B cell (primary cell): ENCODE data around the gene ARHGAP9. TPM values are rescaled to one million over a fixed set of nuclear protein-coding genes. Genes with fewer than 3 reads are reported as not detected.

Source experiments
- ATAC-seq: fragments of 200-7000 bp; cut with Tn5 transposase; one replicate; pipeline ENCODE4 v1.10.0; 2021; ENCODE audit warnings: low read depth, mild to moderate bottlenecking, moderate number of reproducible peaks, moderate library complexity
- CTCF ChIA-PET: fragments of 350-600 bp; sonication (Branson Sonifier 250); formaldehyde crosslinking; loops from one replicate; lab custom pipeline; 2021; ENCODE audit warnings: antibody characterized with exemption, inconsistent platforms; lab: Charles Lee
- POLR2A ChIA-PET: fragments of 350-600 bp; sonication (Branson Sonifier 250); formaldehyde crosslinking; loops from one replicate; lab custom pipeline; 2021; ENCODE audit warnings: antibody characterized with exemption; lab: Charles Lee
- DNase-seq: peaks from one replicate; pipeline ENCODE4 v3.0.0; 2013
- H2AFZ ChIP-seq: 2 replicates; pipeline ENCODE4 v1.6.1; 2012; ENCODE audit warnings: mild to moderate bottlenecking, low read depth, low read length; ENCODE audit not compliant: insufficient read depth, poor library complexity, severe bottlenecking
- H3K27ac ChIP-seq, 2 donors: 1 replicate in 1 of 2; 2 replicates in 1 of 2; pipeline ENCODE4 v1.5.1; 2012 to 2013; ENCODE audit warnings: low read length in 2 of 2, mild to moderate bottlenecking in 2 of 2, moderate library complexity in 1 of 2
- H3K27me3 ChIP-seq, 4 experiments: fragments of 200-600 bp in 1 of 4; sonication (generic) in 1 of 4; replicated peaks in 1 of 4; 1 replicate in 2 of 4; 2 replicates in 2 of 4; pipeline versions ENCODE4 v1.6.1 to v1.7.0; 2013 to 2016; ENCODE audit warnings: low read length in 3 of 4, mild to moderate bottlenecking in 2 of 4, mixed read lengths in 1 of 4, moderate library complexity in 1 of 4; ENCODE audit not compliant: insufficient read depth in 4 of 4, control insufficient read depth in 3 of 4; ENCODE audit errors: control extremely low read depth in 1 of 4
- H3K36me3 ChIP-seq, 2 experiments: replicated peaks in 1 of 2; 1 replicate in 1 of 2; 2 replicates in 1 of 2; pipeline versions ENCODE4 v1.6.1 to v1.7.1; 2013; ENCODE audit warnings: low read length in 1 of 2; ENCODE audit not compliant: insufficient read depth in 2 of 2, control insufficient read depth in 1 of 2; ENCODE audit errors: control extremely low read depth in 1 of 2, extremely low read depth in 1 of 2
- H3K4me1 ChIP-seq, 2 donors: fragments of 200-600 bp in 1 of 2; sonication (generic) in 1 of 2; 1 replicate in 1 of 2; 2 replicates in 1 of 2; pipeline versions ENCODE4 v1.5.1 to v1.6.1; 2013 to 2017; ENCODE audit warnings: low read length in 2 of 2; ENCODE audit not compliant: control insufficient read depth in 2 of 2, insufficient read depth in 2 of 2
- H3K4me2 ChIP-seq: replicated peaks from 2 replicates; pipeline ENCODE3; 2012; ENCODE audit warnings: mild to moderate bottlenecking, low read depth, low read length; ENCODE audit not compliant: poor library complexity, severe bottlenecking
- H3K4me3 ChIP-seq, 5 experiments: fragments of 200-600 bp in 1 of 5; sonication (generic) in 1 of 5; 1 replicate in 3 of 5; 2 replicates in 2 of 5; pipeline versions ENCODE4 v1.5.1 to v1.7.0; 2011 to 2016; ENCODE audit warnings: low read length in 4 of 5, mild to moderate bottlenecking in 4 of 5, low read depth in 2 of 5, control low read depth in 1 of 5, moderate library complexity in 1 of 5; ENCODE audit not compliant: insufficient read depth in 1 of 5; ENCODE audit errors: control extremely low read depth in 1 of 5, extremely low read depth in 1 of 5
- H3K79me2 ChIP-seq: fragments of 200-600 bp; sonication (generic); one replicate; pipeline ENCODE4 v1.6.0; 2016; ENCODE audit warnings: low read length; ENCODE audit not compliant: control insufficient read depth, insufficient read depth
- H3K9ac ChIP-seq: fragments of 200-600 bp; sonication (generic); 2 replicates; pipeline ENCODE4 v1.6.1; 2017; ENCODE audit warnings: mild to moderate bottlenecking, low read length, moderate library complexity
- H3K9me3 ChIP-seq, 3 donors: one replicate each; pipeline versions ENCODE4 v1.6.1 to v1.7.1; 2013; ENCODE audit warnings: low read length in 2 of 3; ENCODE audit not compliant: control insufficient read depth in 2 of 3, insufficient read depth in 1 of 3; ENCODE audit errors: control extremely low read depth in 1 of 3
- H4K20me1 ChIP-seq: 2 replicates; pipeline ENCODE4 v1.6.0; 2012; ENCODE audit warnings: mild to moderate bottlenecking, low read length; ENCODE audit not compliant: insufficient read depth, control insufficient read depth, poor library complexity, severe bottlenecking
- H3K27ac Mint-ChIP-seq: one replicate; pipeline ENCODE4 v1.8.0; 2021; ENCODE audit warnings: mixed read lengths
- H3K27me3 Mint-ChIP-seq: one replicate; pipeline ENCODE4 v1.8.0; 2021; ENCODE audit warnings: mixed read lengths
- H3K4me1 Mint-ChIP-seq: one replicate; pipeline ENCODE4 v1.8.0; 2021; ENCODE audit warnings: mixed read lengths
- H3K4me3 Mint-ChIP-seq: one replicate; pipeline ENCODE4 v1.8.0; 2021; ENCODE audit warnings: mixed read lengths
- H3K9me3 Mint-ChIP-seq: one replicate; pipeline ENCODE4 v1.8.0; 2022; ENCODE audit warnings: mixed read lengths; ENCODE audit not compliant: insufficient read depth
- EZH2 ChIP-seq: IDR thresholded peaks from 2 replicates; pipeline ENCODE4 v1.6.1; 2012; ENCODE audit warnings: borderline replicate concordance, low read depth, mild to moderate bottlenecking, moderate library complexity, low read length; ENCODE audit not compliant: insufficient read depth, poor library complexity, severe bottlenecking
- WGBS: methylation state at CpG from one replicate; pipeline ENCODE4 v1.1.5; 2013; ENCODE audit warnings: missing lambda C conversion rate; ENCODE audit not compliant: insufficient coverage; 5-methylcytosine and 5-hydroxymethylcytosine counted together
- intact Hi-C: fragments of 100-400 bp; cut with micrococcal nuclease; formaldehyde crosslinking; loops from one replicate; pipeline ENCODE4 v1.10.0; 2022
- polyA plus RNA-seq: library from polyadenylated mRNA; depleted of rRNA; stranded (reverse); fragments of >200 nt; gene quantifications from 2 replicates; pipeline ENCODE4 v1.2.3, GENCODE V29; 2012
- total RNA-seq, 2 donors: library from RNA; stranded (reverse); fragments of 120-200 nt in 1 of 2; gene quantifications; 1 replicate in 1 of 2; 2 replicates in 1 of 2; pipeline versions ENCODE4 v1.2.3 to v1.2.4, GENCODE V29; 2013 to 2022
- TF ChIP-seq, protein P1 (sequence below): fragments of 200-600 bp; IDR thresholded peaks from one replicate; pipeline ENCODE4 v1.8.0; 2022; ENCODE audit warnings: antibody characterized with exemption, mild to moderate bottlenecking

ARHGAP9 gene
- total and polyA plus RNA-seq, 2 donors (not counting 1 experiment from before 2014, with no cell fraction given): 161 to 390 TPM

DNA sequence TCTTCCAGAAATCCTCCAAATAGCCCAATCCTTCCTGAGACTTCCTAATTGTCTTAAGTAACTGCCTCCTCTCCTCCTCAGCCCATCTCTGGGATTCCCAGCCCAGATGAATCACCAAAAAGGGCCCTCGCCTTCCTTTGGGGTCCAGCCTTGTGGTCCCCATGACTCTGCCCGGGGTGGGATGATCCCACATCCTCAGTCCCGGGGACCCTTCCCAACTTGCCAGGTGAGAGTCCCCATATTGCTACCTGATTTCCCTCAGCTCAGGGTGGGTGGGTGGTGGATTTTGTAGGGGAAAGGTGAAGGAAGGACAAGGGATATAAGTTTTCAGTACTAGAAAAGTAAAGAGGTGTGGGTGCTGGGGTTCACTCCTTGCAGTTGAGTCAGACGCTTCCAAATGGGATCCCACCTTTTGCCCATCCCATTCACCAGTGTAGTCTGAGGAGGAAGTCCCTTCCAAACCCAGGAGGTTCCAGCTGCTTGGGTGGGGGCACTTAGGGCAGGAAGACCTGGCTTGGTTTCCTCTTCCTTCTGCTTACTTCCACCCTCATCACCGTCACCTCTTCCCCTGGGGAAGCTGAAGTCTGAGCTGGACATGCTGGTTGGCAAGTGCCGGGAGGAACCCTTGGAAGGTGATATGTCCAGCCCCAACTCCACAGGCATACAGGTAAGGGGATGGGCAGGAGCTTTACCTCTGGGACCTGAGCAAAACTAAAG is 14.5 kb downstream of the ARHGAP9 start:
- CTCF ChIA-PET: interaction anchor here (1.1 to 1.5 kb wide), 4 partner anchors 10 to 12 kb away, joined by 3 to 7 read pairs (median 4); partner anchors contain the start of gene INHBE
- Histone ChIP-seq H3K27ac (no peak overlapping the region), H3K4me3 (no peak overlapping the region), H3K36me3 (peaks cover 0 to 18% of the 10 kb centered on the region in 2 experiments), H3K9me3 (no peaks in the 10 kb centered on the region), H3K4me1 (peaks cover 16 to 38% of the 10 kb centered on the region in 2 donors), H3K4me2 (no peak overlapping the region), H3K27me3 (no peaks in the 10 kb centered on the region), H3K79me2 (peaks cover 6% of the 10 kb centered on the region), H4K20me1 (no peaks in the 10 kb centered on the region), H2AFZ (no peak overlapping the region), H3K9ac (no peak overlapping the region)
- POLR2A ChIA-PET: interaction anchor here (0.7 kb wide), 1 partner anchor 243 kb away, joined by 4 read pairs; no protein-coding TSS in a partner anchor
- TF ChIP-seq, protein P1, sequence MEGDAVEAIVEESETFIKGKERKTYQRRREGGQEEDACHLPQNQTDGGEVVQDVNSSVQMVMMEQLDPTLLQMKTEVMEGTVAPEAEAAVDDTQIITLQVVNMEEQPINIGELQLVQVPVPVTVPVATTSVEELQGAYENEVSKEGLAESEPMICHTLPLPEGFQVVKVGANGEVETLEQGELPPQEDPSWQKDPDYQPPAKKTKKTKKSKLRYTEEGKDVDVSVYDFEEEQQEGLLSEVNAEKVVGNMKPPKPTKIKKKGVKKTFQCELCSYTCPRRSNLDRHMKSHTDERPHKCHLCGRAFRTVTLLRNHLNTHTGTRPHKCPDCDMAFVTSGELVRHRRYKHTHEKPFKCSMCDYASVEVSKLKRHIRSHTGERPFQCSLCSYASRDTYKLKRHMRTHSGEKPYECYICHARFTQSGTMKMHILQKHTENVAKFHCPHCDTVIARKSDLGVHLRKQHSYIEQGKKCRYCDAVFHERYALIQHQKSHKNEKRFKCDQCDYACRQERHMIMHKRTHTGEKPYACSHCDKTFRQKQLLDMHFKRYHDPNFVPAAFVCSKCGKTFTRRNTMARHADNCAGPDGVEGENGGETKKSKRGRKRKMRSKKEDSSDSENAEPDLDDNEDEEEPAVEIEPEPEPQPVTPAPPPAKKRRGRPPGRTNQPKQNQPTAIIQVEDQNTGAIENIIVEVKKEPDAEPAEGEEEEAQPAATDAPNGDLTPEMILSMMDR: no peak
- no peak for TF ChIP-seq EZH2
- Mint-ChIP-seq H3K27ac (no peak overlapping the region), H3K4me3 (no peak overlapping the region), H3K27me3 (no peaks in the 10 kb centered on the region), H3K4me1 (peaks cover 24% of the 10 kb centered on the region), H3K9me3 (no peaks in the 10 kb centered on the region)
- WGBS: 100% methylated on average over 1 of the region's 6 CpGs
- ATAC-seq: no peak
- no peak for DNase-seq
- intact Hi-C loops: no loop called here

DNA sequence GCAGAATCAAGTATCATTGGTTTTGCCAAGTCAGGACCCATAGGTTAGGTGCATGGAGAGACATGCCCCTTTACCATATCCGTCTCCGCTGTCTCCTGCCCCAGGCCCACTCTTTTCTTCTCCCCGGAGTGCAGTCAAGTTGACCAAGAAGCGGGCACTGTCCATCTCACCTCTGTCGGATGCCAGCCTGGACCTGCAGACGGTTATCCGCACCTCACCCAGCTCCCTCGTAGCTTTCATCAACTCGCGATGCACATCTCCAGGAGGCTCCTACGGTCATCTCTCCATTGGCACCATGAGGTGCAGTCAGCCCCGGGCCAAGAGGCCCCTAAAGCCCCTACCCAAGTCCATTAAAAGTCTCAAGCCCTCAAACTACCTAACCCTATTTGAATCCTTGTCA is 15.1 kb downstream of the ARHGAP9 start:
- intact Hi-C loops: no loop called here
- 98% methylated on average over 12 of the region's 12 CpGs for WGBS
- peaks cover 6% of the 10 kb centered on the region for H3K79me2 ChIP-seq
- H2AFZ ChIP-seq: no peak overlapping the region
- DNase-seq (no peak), ATAC-seq (no peak)
- peaks cover 16 to 40% of the 10 kb centered on the region in 2 donors for H3K4me1 ChIP-seq
- H3K4me3 Mint-ChIP-seq: no peak overlapping the region
- no peaks in the 10 kb centered on the region for H3K27me3 Mint-ChIP-seq
- CTCF ChIA-PET: interaction anchor here (1.7 to 7.6 kb wide), 2 partner anchors 9 to 12 kb away, joined by 8 to 166 read pairs; partner anchors contain the start of genes ARHGAP9 and INHBE
- no peaks in the 10 kb centered on the region for H4K20me1 ChIP-seq
- POLR2A ChIA-PET: interaction anchor here (0.5 to 0.7 kb wide), 2 partner anchors 21 to 242 kb away, joined by 4 to 5 read pairs; no protein-coding TSS in a partner anchor
- H3K27me3 ChIP-seq: no peaks in the 10 kb centered on the region
- peaks cover 0 to 13% of the 10 kb centered on the region in 2 experiments for H3K36me3 ChIP-seq
- no peaks in the 10 kb centered on the region for H3K9me3 Mint-ChIP-seq
- H3K4me1 Mint-ChIP-seq: peaks cover 27% of the 10 kb centered on the region
- TF ChIP-seq EZH2: no peak
- TF ChIP-seq, protein P1: no peak
- no peak overlapping the region for H3K4me2 ChIP-seq
- no peaks in the 10 kb centered on the region for H3K9me3 ChIP-seq
- H3K27ac Mint-ChIP-seq: no peak overlapping the region
- no peak overlapping the region for H3K4me3 ChIP-seq
- H3K27ac ChIP-seq: no peak overlapping the region
- H3K9ac ChIP-seq: no peak overlapping the region
